Measurements from ENCODE around the gene GNA14.
"Not testable (repeated sequence)": the region's sequence is repeated elsewhere in the genome, so short reads cannot be mapped to it uniquely, and the experiment has no call there.

The GNA14 gene

GRCh38 chr9:77489405-77490163, 158.5 kb downstream of the GNA14 start:
- not testable (repeated sequence) for DNase-seq (ENCODE audit: low spot score)

DNA sequence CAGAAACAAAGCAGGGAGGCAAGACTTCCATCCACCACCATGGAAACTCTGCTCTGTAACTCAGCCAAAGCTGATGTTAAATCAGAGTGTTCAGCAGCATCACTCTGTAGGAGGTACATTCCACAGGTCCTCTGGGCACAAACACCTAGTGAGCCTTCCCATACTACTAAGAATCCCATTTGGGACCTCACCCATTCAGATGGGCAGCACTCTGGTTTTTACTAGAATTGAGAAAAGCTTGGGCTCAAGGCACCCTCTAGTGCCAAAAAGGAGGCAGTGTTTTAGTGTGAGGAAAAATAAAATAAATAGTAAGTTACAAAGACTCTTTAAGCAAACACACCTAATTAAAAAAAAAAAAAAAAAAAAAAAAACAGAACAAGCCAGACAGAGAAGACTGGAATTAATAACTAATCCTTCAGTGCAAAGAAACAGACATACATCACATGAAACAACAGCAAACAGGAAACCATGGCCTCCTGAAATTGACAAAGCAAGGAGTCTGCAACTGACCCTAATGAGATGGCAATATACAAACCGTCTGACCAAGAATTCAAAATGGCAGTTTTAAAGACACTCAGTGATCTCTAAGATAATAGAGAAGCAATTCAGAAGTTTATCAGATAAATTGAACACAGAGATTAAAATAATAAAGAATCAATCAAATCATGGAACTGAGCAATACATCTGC, 159.5 kb downstream of the GNA14 start:
- no peak for DNase-seq (ENCODE audit: low spot score)

DNA sequence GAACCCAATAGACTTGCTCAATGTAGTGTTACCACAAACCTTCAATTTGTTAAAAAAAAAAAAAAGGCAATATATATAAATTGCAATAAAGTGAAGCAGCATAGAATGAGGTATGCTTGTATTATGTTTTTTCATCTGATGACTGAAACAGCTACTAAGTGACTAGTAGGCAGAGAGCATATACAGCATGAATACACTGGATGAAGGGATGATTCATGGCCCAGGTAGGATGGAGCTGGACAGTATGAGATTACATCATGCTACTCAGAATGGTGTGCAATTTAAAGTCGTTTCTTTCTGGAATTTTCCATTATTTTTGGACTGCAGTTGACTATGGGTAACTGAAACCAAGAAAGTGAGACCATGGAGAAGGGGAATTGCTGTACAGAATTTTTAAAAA, 161.2 kb downstream of the GNA14 start:
- DNase-seq (ENCODE audit: low spot score): no peak

- DNase-seq (ENCODE audit: low spot score): no peak
Observed at GRCh38 chr9:77486463-77486862, 161.7 kb downstream of the GNA14 start.

- no peak for DNase-seq (ENCODE audit: low spot score)
Observed at GRCh38 chr9:77475641-77476473, 172.3 kb downstream of the GNA14 start.

DNA sequence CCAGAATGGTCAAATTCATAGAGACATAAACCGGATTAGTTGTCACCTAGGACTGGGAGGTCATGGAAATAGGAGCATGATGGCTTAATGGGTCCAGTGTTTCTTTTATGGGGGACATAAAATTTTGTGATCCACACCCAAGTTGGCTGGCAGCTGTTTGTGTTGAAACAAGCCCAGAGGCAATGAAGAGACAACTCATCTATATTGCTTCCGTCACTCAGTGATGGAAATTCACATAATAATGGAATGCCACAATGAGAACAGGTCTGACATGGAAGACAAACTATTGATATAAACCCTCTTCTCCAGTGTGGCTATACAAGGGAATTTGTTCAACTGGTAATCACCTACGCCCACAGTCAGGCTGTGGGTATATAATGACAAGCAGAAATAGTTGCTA, 173.2 kb downstream of the GNA14 start:
- DNase-seq (ENCODE audit: low spot score): no peak

GRCh38 chr9:77472646-77473045, 175.5 kb downstream of the GNA14 start:
- DNase-seq (ENCODE audit: low spot score): no peak

GRCh38 chr9:77471572-77471971, 176.6 kb downstream of the GNA14 start:
- no peak for DNase-seq (ENCODE audit: low spot score)

DNA sequence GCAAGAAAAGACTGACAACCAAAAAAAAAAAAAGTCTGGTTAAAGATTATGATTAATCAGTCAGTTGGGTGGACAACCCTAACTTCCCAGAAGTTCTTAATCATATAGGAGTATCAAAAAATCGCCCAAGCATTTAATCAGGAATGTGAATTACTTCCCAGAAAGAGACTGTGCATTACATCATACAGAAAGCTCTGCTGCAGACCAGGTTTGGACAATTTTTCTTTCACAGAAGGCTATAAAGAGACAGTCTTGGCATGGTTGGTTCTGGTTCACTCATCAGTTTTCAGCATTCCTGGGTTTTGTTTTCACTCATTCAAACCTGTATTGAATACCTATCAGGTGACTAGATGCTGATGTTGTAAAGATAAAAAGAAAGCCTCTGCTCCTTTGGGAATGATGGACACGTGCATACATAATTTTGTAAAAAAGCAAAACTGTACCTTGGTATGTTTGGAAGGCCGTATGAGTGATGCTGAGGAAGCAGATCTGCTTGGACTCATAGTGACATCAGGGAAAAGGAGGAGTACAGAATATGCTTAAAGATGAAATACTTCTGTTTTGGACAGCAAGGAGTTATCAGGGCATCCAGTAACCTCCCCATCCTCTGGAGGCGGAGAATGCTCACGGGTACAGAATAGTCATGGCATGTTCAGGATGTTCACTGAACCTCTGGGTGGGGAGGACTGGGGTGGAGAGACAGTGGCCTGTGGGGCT, 178.4 kb downstream of the GNA14 start:
- no peak for DNase-seq (ENCODE audit: low spot score)

DNA sequence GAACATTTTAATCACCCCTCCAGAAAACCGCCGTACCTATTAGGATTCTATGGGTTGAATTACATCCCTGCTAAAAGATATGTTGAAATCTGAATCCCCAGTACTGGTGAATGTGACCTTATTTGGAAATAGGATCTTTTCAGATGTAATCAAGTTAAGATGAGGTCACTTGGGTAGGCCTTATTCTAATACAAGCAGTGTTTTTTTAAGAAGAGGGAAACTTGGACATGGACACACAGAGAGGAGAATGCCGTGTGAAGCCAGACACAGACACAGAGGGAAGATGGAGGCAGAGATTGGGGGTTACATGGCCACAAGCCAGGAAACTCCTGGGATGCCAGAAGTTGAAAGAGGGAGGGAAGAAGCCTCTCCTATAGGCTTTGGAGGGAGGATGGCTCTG, 183.5 kb downstream of the GNA14 start:
- DNase-seq (ENCODE audit: low spot score): no peak

DNA sequence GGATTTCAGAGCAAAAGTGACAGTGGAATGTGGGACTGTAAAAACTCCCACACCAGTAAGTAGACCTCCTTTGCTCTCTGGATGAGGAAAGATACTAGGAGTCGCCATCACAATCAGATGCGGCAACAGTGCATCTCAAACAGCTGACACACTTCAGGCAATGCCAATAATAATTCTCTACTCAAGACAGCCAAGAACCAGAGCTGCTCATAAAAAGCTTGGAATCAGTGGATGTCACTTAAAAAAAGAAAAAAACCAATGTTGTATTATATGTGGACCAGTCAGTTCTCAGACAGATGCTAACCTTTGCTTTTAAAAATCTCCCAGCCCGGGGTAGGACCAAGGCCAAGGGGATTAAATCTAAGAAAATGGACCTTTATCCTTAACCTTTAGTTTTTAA, 185.0 kb downstream of the GNA14 start:
- DNase-seq (ENCODE audit: low spot score): no peak

- no peak for DNase-seq (ENCODE audit: low spot score)
Observed at GRCh38 chr9:77462066-77462465, 186.1 kb downstream of the GNA14 start.

DNA sequence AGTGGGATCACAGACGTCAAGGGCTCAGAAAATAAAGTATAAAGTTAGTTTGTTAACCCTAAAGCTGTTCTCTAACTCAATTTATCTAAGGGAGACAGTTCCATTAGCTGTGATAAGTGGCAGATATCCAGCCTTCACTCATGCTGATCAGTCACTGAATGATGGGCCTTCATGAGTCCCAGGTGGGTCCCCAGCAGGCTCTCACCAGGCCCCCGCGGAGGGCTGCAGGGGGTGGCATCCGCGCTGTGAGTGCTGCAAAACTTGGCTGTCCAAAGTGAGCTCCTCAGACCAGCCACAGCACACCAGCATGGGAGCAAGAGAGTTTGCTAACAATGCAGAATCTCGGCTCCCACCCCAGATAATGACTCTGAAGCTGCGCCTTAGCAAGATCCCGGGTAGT, 187.2 kb downstream of the GNA14 start:
- no peak for DNase-seq (ENCODE audit: low spot score)

DNA sequence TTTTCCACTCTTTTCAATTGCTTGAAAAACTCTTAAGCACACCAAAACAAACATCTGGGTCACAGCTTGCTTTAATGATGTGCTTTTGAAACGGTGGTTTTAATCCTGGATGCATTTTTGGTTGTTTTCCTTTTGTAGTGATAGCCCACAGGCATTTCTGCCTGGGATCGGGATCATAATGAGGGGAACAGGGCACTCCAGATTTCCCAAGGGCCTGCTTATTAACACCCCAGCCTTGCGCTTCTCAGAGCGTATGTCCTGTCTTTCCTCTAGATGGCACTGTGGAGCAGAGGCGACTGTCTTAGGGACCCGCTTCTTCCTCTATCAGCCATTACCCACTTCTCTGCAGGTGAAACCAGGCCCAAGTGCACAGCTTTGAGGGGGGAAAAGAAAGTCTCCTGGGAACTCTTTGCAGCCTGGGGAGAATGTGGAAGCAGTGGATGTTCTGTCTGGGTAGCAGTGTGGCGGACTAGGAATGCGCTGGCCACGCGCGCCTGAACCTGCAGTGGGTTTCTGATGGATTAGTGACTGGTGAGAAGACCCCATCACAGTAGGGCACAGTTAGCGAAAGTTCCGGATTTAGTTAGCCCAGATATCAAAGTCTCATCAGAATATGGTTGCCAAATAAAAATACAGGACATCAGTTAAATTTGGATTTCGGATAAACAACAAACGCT, 190.1 kb downstream of the GNA14 start:
- DNase-seq (ENCODE audit: low spot score): peak; percentile 65

GRCh38 chr9:77456829-77457437, 191.2 kb downstream of the GNA14 start:
- peak; percentile 82 for DNase-seq (ENCODE audit: low spot score)

- peak; percentile 49 for DNase-seq (ENCODE audit: low spot score)
Observed at GRCh38 chr9:77455312-77455927, 192.7 kb downstream of the GNA14 start.

DNA sequence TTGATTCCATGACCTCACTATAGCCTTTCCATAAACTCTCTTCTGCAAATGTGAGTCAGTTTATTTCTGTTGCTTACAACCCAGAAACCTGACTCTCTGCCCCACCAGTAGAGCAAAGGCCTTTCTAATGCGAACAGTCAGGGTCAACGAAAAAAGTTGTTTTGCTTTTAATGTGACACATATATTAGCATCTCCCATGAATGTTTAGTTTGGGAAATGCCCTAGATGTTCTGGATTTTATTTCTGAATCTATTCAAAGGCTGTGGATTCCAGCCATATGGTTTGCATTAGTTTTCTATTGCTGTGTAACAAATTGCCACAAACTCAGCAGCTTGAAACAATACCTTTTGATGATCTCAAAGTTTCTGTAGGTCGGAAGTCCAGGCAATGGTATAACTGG, 193.5 kb downstream of the GNA14 start:
- DNase-seq (ENCODE audit: low spot score): no peak

GRCh38 chr9:77453825-77454647, 194.1 kb downstream of the GNA14 start:
- no peak for DNase-seq (ENCODE audit: low spot score)

GRCh38 chr9:77451507-77451906, 196.6 kb downstream of the GNA14 start:
- DNase-seq (ENCODE audit: low spot score): no peak

- DNase-seq (ENCODE audit: low spot score): no peak
Observed at GRCh38 chr9:77450085-77450475, 198.0 kb downstream of the GNA14 start.
